Activated CD4-positive, alpha-beta T cell treated with anti-CD3 and anti-CD28 coated beads, Interleukin-2, amount 50 U/mL, for 16 hours (primary cell): Measurements from ENCODE around the gene SLC22A3.
"Not testable (repeated sequence)": the region's sequence is repeated elsewhere in the genome, so short reads cannot be mapped to it uniquely, and the experiment has no call there.

ENCODE experiments used
- DNase-seq: peaks from one replicate; pipeline ENCODE4 v3.0.0-alpha.2; 2020

SLC22A3 gene

DNA sequence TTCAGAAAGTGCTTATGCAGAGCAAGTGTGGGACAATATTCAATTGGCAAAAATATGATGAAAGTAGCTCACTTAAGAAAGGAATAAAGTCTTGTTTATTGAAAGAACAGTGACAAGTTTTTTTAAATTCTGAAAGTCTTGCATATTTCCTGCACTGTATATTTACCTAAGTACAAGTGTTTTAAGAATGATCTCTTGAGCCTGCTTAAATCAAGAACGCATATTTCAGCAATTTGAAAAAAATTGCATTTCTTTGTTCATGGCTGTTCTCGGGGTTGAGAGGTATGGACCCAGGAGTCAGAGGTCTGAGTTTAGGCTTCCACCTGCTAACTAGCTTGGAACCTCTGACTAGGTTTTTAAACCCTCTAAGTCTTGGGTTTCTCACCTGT is 27.4 kb downstream of the SLC22A3 start:
- DNase-seq, result no peak

DNA sequence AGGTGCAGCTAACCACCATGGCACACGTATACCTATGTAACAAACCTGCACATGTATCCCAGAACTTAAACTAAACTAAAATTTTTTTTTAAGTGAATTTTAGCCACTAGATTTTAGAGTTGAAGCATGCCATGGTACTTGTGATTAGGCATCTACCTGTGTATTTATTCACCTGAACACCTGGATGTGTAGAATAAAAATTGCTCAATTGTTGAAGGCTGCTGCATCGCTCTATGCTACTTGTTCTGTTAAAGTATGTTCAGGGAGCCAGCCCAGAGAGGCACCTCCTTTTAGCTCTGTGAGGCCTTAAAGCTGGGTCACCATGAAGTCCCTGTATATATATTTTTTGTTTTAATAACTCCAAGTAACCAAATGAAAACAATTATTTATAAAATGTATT is 28.3 kb downstream of the SLC22A3 start:
- DNase-seq, result no peak

DNA sequence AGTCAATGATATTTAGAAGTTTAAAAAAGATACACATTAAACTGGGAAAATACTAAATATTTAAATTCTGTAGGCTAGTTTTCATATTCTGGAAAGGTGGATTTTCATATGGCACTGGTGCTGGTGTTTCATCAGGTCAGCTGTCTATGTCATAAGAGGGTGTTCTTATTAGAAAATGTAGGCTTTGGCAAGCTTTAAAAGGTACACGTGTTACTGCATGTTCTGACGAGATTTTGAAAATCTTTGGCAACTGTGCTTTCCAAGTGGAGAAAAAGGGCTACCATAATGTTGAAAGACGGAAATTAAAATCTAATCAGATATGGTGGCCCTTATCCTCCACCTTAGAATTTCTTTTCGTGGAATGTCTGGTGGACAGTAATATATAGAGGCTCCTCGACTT is 30.0 kb downstream of the SLC22A3 start:
- DNase-seq, result no peak

DNA sequence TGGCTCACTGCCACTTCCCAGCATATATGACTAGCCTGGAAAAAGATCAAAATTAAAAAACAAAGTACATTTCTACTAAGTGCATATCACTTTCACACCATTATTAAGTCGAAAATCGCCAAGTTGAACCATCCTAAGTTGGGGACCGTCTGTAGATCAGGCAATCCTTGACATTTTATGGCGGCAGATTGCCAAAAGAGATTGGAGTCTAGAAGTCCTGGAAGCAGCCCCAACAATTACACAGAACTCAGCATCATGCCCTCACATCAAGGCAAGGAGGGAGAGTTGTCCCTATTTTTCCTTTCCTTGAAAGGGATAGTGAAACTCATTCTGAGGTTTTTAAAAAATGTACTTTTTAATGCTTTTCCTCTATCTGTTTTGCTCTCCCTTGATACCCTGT is 30.7 kb downstream of the SLC22A3 start:
- no peak for DNase-seq

DNA sequence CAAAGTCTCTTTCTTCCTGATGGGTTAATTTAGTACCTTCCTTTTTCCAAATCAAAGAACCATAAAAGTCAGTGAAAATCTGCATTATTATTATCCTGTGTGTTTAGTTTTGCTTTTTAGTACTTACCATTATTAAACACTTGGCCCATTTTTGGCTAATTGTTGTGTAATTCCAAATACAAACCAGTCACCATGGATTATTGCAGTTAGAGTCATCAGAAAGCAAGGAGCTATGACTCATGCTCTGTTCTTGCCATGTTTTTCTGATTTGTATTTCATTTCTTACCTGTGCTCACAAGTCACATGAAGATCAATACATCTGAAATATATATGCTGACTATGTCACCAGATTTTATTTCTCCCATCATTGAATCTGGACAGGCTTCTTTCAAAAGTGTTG is 31.3 kb downstream of the SLC22A3 start:
- DNase-seq, result no peak

DNA sequence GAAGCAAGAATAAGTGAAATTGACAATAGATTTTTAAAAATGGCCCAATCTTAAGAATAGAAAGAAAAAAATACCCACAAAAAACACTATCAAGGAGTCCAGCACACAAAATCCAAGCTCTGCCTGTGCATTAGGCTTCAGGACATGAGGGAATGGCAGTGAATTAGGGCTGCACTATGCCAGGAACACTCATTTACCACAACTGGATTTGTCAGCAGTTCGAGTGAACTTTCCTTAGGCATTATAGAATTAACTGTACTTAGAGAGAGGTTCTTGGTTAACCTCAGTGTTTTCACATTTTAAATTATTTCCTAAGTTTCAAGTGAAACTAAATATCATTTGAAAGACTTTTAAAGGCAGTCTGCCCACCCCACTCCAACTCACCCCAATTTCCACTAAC is 34.8 kb downstream of the SLC22A3 start:
- DNase-seq, result no peak

DNA sequence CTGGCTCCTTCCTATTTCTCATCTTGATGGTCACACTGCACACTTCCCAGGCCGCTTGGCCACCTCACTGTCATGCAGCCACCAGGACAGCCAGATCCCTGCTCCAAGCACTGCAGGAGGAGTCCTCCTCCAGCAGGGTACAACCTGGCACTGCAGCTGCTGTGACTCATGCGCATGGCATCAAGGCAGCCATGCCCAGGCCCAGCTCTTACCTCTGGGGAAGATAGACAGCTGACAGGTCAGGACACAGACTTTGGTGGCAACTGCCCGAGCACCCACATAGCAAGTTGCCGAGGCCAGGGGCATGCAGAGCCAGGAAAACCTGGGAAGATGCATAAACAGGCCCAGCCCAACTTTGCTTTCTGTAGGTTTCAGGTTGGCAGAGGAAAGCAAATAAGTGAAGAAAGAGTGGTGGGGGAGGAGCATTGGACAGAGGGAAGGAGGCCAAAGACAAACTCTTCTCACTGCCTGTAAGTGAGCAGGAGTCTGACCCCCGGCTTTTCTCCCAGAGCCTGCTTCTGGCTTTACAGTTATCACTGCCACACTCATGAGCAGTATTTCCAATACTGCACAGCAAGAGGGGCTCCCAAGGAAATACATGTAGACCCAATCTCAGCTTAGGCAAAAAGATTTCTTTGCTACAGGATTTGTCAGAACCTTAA is 38.8 kb downstream of the SLC22A3 start:
- DNase-seq, result no peak

DNA sequence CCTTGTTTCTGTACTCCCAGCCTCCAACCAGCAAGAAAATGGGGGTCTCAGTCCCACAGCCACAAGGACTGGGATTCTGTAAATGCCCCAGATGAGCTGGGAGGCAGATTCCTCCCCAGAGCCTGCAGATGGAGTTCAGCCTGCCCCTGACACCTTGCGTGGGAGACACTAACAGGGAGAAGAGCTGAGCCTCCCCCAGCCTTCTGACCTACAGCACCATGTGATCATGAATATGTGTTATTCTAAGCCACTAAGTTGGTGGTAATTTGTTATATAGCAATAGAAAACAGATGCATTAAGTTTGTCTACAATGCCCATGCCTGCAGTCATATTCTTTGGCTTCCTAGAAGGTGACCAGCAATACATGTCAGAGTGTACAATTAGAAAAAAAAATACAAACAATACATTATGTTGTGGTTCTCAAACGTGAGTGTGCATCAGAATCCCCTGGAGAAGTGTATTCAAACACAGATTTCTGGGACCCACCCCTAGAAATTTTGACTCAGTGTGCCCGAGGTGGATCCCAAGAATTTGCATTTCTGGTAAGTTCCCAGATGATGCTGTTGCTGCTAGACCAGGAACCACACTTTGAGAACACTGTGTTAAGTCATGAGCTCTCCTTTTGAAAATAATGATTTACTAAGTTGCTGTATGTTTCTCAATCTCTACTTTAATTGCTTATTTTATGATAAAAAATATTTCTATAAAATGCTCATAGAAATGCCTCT is 39.9 kb downstream of the SLC22A3 start:
- DNase-seq, result no peak

DNA sequence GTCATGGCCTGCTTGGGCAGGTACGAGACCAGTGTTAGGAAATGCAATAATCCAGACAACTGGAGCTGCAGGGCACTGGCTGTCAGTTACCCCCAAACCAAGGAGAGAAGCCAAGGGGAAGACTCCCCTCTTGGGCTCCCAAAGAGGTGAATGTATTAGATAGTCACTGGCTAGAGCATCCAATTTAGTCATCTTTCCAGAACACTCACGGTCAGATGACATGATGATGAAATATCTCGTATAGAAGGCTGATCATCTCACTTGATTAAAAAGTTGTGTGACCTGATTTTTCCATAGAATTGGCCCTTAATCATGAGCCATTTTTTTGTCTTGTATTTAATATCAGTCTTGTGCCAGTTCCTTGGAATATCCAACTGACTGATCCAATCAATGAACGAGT is 40.7 kb downstream of the SLC22A3 start:
- no peak for DNase-seq

DNA sequence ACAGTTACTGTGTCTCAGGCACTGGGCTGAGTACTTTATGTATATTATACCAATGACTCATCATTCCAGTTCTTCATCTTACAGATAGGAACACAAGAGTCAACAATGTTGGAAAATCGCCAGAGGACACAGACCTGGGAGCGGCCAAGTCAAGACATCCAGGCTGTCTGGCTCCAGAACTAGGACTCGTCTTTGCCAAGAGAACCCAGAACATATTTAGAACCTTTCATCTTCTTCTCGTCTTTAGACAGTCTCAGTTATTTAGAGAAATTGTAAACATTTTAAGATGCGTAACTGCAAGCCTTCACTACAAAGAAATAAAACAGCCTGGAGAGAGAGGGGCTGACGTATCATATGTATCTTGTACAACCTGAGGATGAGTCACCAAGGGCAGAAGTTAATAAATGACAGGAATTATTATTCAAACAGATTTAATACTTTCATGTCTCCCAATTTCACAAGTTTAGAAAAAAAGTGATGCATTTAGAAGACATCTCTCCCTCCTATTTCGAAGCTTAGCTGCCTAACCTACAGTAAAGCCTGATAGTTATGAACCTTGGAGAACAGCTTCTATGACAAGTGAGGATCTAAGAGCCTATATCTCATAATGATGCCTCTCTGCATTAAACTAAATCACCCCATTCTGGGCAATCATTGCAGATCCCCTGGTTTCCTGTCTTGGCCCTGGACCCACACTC is 43.4 kb downstream of the SLC22A3 start:
- DNase-seq, result no peak

DNA sequence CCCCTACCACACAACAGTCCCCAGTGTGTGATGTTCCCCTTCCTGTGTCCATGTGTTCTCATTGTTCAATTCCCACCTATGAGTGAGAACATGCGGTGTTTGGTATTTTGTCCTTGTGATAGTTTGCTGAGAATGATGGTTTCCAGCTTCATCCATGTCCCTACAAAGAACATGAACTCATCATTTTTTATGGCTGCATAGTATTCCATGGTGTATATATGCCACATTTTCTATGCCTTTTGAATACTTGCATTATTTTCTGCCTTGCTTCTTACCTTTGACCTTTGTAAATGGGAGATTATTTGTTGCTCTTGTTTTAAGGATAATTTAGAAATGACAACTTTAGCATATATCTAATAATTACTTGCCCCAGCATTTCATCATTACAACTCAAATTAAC is 45.3 kb downstream of the SLC22A3 start:
- DNase-seq, result not testable (repeated sequence)

DNA sequence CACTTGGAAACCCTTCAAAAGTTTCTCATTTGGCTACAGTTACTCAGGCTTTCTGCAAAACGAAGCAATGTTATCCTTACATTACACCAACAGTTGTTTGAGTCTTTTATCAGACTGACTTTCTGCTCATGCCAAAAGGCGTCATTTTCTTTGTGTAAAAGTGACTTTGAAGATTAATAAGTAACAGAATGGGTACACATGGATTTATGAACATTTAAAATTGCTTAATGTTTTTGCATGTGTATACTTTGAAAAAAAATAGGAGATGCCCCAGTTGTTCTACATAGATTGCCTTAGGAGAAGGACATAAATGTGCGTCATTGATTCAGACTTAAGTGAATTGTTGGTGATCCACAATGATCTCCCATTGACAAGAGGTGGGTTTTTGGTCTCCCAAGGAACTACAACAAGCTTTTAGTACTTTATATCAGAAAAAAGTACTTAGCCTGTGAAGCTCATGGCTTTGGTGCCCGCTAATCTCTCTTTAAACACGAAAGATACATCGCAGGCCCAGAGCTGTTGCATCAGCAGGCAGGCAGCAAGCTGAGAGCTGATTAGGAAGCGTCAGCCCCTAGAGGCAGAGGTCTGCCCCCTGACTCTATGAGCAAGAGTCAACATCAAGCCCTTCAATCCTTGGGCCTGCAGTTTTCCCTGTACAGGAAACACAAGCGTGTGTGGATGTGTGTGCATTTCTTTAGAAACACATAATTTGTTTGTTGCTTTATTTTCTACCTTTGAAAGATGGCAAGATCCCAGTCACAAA is 45.9 kb downstream of the SLC22A3 start:
- no peak for DNase-seq

DNA sequence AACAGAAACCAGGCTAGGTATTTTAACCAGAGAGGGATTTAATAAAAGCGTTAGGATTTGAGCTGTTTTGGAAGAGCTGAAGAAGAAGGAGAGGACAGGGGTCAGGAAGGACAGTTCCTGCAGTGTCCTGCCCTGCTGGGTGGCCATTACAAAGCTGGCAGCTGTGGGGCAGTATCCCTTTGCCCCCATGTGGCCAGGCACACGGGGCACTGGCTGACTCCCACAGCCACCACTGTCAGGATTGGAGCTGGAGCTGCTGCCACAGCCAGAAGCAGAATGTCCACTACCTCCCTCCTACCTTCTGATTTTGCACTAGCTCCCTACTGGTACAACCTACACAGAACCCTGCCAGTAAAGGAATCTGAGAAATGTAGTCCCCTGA is 46.5 kb downstream of the SLC22A3 start:
- DNase-seq, result no peak

DNA sequence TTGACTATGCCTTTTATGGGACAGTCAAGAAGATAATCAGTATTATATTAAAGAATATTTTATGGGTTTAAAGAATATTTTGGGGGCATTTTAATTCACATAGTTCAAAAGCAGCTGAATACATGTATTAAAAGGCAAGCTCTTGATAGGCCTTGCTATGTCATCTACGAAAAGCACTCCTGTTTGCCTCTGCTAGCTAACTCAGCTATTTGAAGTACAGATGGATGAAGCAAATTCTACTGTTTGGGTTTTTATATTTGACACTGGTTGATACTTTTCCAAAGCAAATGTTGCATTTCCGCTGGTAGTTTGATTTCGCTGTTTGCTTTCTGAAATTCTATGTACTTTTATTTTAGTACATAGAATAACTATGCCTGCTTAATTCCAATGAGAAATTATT is 47.0 kb downstream of the SLC22A3 start:
- no peak for DNase-seq

DNA sequence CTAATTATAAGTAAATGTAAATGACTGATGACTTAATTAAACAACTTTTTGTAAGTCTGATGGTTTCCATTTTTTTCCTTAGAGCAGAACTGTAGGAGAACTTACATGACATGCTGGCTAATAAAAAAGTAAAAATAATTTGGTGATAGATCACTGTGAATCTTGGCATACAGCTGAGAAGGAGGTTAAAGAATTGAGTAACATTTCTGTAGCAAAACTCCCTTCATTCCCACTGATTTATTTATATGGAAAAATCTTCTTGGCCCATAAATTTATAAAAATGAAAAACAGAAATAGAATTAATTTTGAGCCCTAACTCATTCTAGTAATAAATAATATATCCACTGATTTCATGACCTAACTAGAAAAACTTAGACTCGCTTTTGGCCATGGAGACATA is 48.1 kb downstream of the SLC22A3 start:
- no peak for DNase-seq

DNA sequence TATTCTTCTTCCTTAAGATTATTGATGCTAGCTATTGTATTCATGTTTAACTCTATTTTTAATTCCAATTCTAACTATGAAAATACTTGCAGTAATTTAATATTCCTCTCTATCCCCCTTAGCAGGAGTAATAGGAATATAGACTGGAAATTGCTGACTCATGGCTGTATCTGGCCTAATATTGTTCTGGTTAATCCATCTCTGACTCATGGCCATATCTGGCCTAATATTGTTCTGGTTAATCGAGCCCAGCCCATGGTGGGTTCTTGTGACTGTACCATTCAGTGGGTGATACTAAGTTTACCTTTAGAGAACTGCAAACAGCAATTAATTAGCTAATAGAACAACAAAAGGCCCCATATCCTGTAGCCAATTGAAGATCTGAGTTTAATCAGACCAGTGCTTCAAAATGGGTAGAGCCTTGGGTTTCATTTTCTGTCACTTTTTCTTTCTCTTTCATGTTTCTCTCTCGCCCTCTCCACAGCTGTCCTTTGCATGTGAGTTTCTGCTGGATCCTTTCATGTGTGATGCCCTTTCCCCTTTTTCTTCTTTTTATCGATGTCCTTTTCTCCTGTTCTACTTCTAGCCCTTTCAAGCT is 50.6 kb downstream of the SLC22A3 start:
- peak; percentile 37 for DNase-seq

DNA sequence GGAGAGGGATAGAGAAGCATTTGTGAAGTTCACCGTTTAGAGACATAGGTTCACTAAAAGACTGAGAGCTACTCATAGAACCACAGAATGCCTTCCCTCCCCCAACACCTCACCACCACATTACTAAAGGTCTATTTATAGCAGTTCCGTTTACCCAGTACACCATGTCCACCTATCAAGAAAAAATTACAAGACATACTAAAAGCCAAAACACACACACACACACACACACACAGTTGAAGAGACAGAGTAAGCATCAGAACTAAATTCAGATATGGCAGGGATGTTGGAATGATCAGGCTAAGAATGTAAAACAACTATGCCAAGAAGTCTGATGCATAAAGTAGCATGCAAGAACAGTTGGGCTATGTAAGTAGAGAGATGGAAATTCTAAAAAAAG is 52.3 kb downstream of the SLC22A3 start:
- DNase-seq, result no peak

DNA sequence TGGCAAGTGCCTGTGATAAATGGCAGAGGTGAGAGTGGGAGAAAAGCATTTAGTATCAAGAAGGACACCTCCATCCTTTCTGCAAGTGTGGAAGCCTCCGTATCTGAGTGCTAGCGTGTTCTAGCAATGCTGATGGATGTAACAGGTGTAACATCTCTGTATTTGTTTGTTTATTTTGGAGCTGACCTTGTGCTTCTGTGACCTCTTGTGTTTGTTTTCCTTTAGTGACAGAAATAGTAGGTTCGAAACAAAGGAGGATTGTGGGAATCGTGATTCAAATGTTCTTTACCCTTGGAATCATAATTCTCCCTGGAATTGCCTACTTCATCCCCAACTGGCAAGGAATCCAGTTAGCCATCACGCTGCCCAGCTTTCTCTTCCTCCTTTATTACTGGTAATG is 60.4 kb downstream of the SLC22A3 start:
- no peak for DNase-seq

DNA sequence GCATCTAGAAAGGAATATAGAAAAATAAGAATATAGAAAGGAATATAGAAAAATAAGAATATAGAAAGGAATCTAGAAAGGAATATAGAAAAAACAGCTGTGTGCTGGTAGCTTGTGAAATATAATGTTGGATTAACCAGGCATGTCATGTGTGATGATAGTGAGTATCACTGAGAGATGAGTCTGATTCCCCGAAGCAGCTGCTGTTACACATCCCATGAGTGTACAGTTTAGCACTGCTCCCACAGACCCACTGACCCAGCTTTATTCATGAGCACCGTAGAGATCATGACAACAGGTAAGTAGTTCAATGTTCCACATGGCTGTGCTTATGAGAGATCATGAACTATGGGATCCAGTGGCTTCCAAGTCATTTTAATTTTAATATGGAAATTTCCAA is 64.8 kb downstream of the SLC22A3 start:
- no peak for DNase-seq

DNA sequence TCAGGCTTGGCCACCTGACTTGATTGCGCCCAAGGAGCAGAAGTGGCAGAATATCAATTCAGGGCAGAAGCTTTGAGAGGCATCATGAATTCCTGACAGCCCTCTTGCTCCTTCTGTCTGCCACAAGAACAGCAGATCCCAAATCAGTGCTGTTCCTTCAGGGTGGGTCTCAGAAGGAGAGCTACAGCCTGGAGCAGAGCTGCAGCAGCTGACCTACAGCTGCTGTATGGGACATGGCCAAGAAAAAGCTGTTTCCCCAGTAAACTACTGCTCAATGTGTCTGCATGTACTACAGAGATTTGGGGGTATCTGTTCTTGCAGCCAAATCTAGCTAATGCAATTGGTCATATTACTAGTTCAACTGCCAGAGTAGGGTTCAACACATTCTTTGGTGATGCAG is 69.0 kb downstream of the SLC22A3 start:
- DNase-seq, result no peak

DNA sequence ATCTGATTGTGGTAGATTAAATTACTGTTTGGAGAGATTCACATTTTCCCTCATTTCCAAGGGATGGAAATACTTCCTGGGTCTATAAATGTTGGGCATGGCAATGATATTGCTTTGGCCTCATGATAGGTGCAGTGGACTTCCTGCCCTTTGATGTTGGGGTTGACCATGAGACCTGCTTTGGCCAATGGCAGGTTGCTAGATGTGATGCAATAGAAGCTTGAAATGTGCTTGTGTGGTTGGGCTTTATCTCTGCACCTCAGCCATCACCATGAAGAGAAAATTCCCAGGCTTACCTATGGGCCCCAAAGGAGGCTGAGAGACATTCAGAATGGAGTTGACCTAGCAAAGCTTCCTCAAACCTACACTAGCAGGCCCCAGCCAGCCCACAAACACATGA is 69.4 kb downstream of the SLC22A3 start:
- no peak for DNase-seq

DNA sequence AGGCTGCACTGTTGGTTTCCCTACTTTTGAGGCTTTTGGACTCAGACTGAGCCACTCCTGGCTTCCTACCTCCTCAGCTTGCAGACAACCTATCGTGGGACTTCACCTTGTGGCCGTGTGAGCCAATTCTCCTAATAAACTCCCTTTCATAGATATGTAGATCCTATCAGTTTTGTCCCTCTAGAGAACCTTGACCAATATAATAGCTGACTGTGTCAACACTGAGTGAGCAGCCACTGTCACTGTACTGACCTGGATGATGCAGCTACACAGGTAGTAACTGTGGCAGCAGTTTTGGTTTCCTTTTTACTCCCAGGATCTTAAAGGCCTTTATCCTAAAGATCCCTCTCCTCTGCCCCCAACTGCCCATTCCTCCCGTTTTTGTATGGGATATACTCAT is 70.2 kb downstream of the SLC22A3 start:
- DNase-seq, result no peak

DNA sequence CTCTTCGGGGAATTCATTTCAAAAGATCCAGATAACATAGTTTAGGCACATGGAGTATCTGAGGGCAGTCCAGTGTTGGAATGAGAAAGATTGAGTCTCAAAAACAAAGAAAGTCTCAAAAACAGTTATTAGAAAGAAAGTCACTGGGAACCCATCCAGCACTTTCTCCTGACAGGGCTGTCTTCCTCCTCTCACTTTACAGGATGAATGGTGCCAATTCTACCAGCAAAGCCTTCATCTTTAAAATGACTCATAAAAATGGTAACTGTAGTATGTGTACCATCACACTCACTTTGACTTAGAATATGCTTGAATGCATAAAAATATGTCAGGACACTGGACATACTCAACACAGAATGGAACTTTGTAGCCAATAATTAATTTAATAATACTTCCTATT is 71.3 kb downstream of the SLC22A3 start:
- no peak for DNase-seq
